K562 (cell line): ENCODE data around the gene G6PC3. TPM values are rescaled to one million over a fixed set of nuclear protein-coding genes. Genes with fewer than 3 reads are reported as not detected.

Source experiments
- BRCA1 ChIP-seq, 2 experiments: fragments of 450-650 bp in 1 of 2; sonication (generic) in 1 of 2; formaldehyde crosslinking in 1 of 2; IDR thresholded peaks; 2 replicates each; pipeline versions ENCODE4 v1.5.0 to v1.6.1; 2017 to 2020; ENCODE audit warnings: mild to moderate bottlenecking in 1 of 2, missing genetic modification reagents in 1 of 2
- CBX5 ChIP-seq: IDR thresholded peaks from 2 replicates; pipeline ENCODE4 v1.6.1; 2014; ENCODE audit warnings: low read depth, borderline replicate concordance
- FOS ChIP-seq: IDR thresholded peaks from 3 replicates; pipeline ENCODE4 v1.6.1; 2011; ENCODE audit not compliant: insufficient read length; ENCODE audit errors: extremely low read depth
- JUNB ChIP-seq: fragments of 450-650 bp; formaldehyde crosslinking; conservative IDR thresholded peaks from 2 replicates; pipeline ENCODE4 v1.4.0; 2020; ENCODE audit warnings: mild to moderate bottlenecking
- MIER1 ChIP-seq: fragments of 450-650 bp; IDR thresholded peaks from 2 replicates; pipeline ENCODE4 v1.6.1; 2016; ENCODE audit warnings: antibody characterized with exemption, mild to moderate bottlenecking, low read depth
- NFE2 ChIP-seq: IDR thresholded peaks from 2 replicates; pipeline ENCODE4 v1.6.1; 2014; ENCODE audit warnings: antibody characterized with exemption, low read depth
- POLR3A ChIP-seq: IDR thresholded peaks from 2 replicates; pipeline ENCODE4 v1.6.1; 2011; ENCODE audit warnings: borderline replicate concordance, mild to moderate bottlenecking, moderate library complexity; ENCODE audit not compliant: insufficient read length, insufficient read depth; ENCODE audit errors: extremely low read depth
- RB1 ChIP-seq: fragments of 450-650 bp; IDR thresholded peaks from 2 replicates; pipeline ENCODE4 v1.6.1; 2017; ENCODE audit warnings: low read depth, mild to moderate bottlenecking
- SIN3A ChIP-seq, 2 experiments: fragments of 150-350 bp in 1 of 2; IDR thresholded peaks; 2 replicates each; pipeline ENCODE4 v1.6.1; 2011 to 2016; ENCODE audit warnings: borderline replicate concordance in 2 of 2, low read depth in 2 of 2, low read length in 2 of 2, mild to moderate bottlenecking in 2 of 2, moderate library complexity in 2 of 2; ENCODE audit not compliant: control insufficient read depth in 1 of 2
- SIN3B ChIP-seq: fragments of 450-650 bp; IDR thresholded peaks from 2 replicates; pipeline ENCODE4 v1.6.1; 2017; ENCODE audit warnings: low read depth, mild to moderate bottlenecking, moderate library complexity
- SIX5 ChIP-seq, 2 experiments: IDR thresholded peaks; 2 replicates each; pipeline ENCODE4 v1.6.1; 2011; ENCODE audit warnings: low read length in 2 of 2, borderline replicate concordance in 1 of 2, low read depth in 1 of 2, mild to moderate bottlenecking in 1 of 2, moderate library complexity in 1 of 2; ENCODE audit not compliant: insufficient read depth in 1 of 2
- SMC3 ChIP-seq: conservative IDR thresholded peaks from 2 replicates; pipeline ENCODE4 v1.6.1; 2011; ENCODE audit warnings: low read depth, low read length, improper control_type of control experiment; ENCODE audit not compliant: insufficient read depth
- SRF ChIP-seq, 2 experiments: fragments of 250-450, 450-650 bp in 1 of 2; sonication (Bioruptor Pico) in 1 of 2; sonication (generic) in 1 of 2; formaldehyde crosslinking; IDR thresholded peaks; 2 replicates each; pipeline versions ENCODE4 v1.5.0 to v1.5.1; 2020 to 2022; ENCODE audit warnings: mild to moderate bottlenecking in 1 of 2, missing genetic modification reagents in 1 of 2
- SRSF7 ChIP-seq: fragments of 200-400 bp; formaldehyde crosslinking; optimal IDR thresholded peaks from 2 replicates; pipeline ENCODE3; 2017; ENCODE audit warnings: mild to moderate bottlenecking, low read depth, low read length
- TAL1 ChIP-seq: fragments of 450-650 bp; IDR thresholded peaks from 2 replicates; pipeline ENCODE4 v1.6.1; 2016; ENCODE audit warnings: mild to moderate bottlenecking
- U2AF2 ChIP-seq: fragments of 200-400 bp; formaldehyde crosslinking; optimal IDR thresholded peaks from 2 replicates; pipeline ENCODE3; 2017; ENCODE audit warnings: low read depth, mild to moderate bottlenecking, low read length
- ZNF408 ChIP-seq: fragments of 250-450 bp; sonication (Bioruptor Pico); IDR thresholded peaks from 2 replicates; pipeline ENCODE4 v1.4.0; 2020; ENCODE audit warnings: low read depth, mild to moderate bottlenecking, moderate library complexity
- ZNF436 ChIP-seq: fragments of 250-450, 450-650 bp; sonication (Bioruptor Pico); formaldehyde crosslinking; IDR thresholded peaks from 2 replicates; pipeline ENCODE4 v1.7.0; 2020; ENCODE audit warnings: mild to moderate bottlenecking
- ZSCAN32 ChIP-seq: fragments of 450-650 bp; formaldehyde crosslinking; IDR thresholded peaks from 2 replicates; pipeline ENCODE4 v1.4.0; 2020; ENCODE audit warnings: mild to moderate bottlenecking, moderate library complexity
- polyA plus RNA-seq, 8 experiments: library from polyadenylated mRNA; depleted of rRNA in 4 of 8; stranded (reverse) in 5 of 8; unstranded in 3 of 8; fragments of >200 nt; fragmentation: Nextera tagmentation in 2 of 8; fragmentation: Illumina TruSeq in 1 of 8; extraction: Ambion mirVana in 2 of 8; extraction: Trizol in 1 of 8; gene quantifications; 2 replicates each; pipeline versions ENCODE4 v1.2.1 to v1.2.3, GENCODE V29; 2011 to 2014; ENCODE audit warnings: inconsistent platforms in 1 of 8, missing spikeins in 1 of 8
- total RNA-seq, 7 experiments: library from RNA; depleted of rRNA in 6 of 7; stranded (reverse); fragments of >200 nt in 6 of 7; fragmentation: Illumina TruSeq in 2 of 7; extraction: Trizol in 2 of 7; gene quantifications; 2 replicates each; pipeline versions ENCODE4 v1.2.1 to v1.2.3, GENCODE V29; 2011 to 2021; ENCODE audit warnings: low replicate concordance in 1 of 7
- TF ChIP-seq, protein P1 (sequence below): fragments of 200-800 bp; sonication (Bioruptor generic); IDR thresholded peaks from 2 replicates; pipeline ENCODE4 v1.6.1; 2017; ENCODE audit warnings: missing genetic modification characterization, missing compliant biosample characterization
- TF ChIP-seq, protein P2 (sequence below): sonication (generic); formaldehyde crosslinking; IDR thresholded peaks from 2 replicates; pipeline ENCODE4 v1.8.0; 2022; ENCODE audit warnings: missing genetic modification reagents, mild to moderate bottlenecking, moderate library complexity, borderline replicate concordance
- TF ChIP-seq, protein P3 (sequence below): sonication (generic); formaldehyde crosslinking; IDR thresholded peaks from 2 replicates; pipeline ENCODE4 v1.8.0; 2022; ENCODE audit warnings: missing genetic modification reagents, mild to moderate bottlenecking, borderline replicate concordance

Gene G6PC3
- total and polyA plus RNA-seq, 9 of the 15 experiments (the other 6 are each of a cell fraction or from before 2014, with no cell fraction given): 10.4 to 57.8 (median 31.1) TPM

DNA sequence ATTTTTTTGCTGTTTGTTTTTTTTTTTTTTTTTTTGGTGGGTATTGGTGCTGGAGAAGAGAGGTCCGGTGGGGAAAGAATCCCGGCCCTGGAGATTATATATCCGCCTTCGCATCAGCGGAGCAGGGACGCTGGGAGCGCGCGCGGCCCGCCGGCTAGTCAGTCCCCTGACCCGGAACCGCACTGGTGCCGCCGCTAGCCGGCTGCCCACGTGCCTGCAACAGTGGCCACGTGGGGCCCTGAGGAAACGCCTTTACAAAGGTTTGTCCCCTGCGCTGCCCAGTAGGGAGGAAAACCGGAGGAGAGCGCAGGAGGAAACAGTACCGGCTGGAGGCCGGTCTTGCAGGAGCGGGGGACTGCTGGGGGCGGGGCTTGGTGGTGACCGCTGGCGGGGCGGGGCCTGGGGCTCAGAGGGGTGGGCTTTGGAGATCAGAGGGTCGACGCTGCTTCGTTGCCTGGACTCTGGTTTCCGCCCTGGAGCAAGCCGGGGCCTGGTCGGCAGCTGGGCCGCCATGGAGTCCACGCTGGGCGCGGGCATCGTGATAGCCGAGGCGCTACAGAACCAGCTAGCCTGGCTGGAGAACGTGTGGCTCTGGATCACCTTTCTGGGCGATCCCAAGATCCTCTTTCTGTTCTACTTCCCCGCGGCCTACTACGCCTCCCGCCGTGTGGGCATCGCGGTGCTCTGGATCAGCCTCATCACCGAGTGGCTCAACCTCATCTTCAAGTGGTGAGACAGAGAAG, at the start of gene G6PC3 (continued):
- TF ChIP-seq, protein P1, sequence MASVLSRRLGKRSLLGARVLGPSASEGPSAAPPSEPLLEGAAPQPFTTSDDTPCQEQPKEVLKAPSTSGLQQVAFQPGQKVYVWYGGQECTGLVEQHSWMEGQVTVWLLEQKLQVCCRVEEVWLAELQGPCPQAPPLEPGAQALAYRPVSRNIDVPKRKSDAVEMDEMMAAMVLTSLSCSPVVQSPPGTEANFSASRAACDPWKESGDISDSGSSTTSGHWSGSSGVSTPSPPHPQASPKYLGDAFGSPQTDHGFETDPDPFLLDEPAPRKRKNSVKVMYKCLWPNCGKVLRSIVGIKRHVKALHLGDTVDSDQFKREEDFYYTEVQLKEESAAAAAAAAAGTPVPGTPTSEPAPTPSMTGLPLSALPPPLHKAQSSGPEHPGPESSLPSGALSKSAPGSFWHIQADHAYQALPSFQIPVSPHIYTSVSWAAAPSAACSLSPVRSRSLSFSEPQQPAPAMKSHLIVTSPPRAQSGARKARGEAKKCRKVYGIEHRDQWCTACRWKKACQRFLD (CRISPR knock-in tag): peak; percentile 100
- no peak for TF ChIP-seq ZNF436 (CRISPR knock-in tag)
- TF ChIP-seq CBX5: no peak
- no peak for TF ChIP-seq TAL1
- 0 out of 4 replicates have a peak, but pooled peaks of 1 of the 2 experiments have one; percentile 15 for TF ChIP-seq SRF (CRISPR knock-in tag; IDR thresholded peaks at IDR 0.05)
- no peak for TF ChIP-seq SRSF7
- 0 out of 4 replicates have a peak, but pooled peaks have one; percentile 2 to 13 for TF ChIP-seq SIX5 (IDR thresholded peaks at IDR 0.05; ENCODE audit: borderline replicate concordance in 1 of 2, insufficient read depth in 1 of 2, low read depth in 1 of 2, low read length in 2 of 2)
- TF ChIP-seq, protein P2, sequence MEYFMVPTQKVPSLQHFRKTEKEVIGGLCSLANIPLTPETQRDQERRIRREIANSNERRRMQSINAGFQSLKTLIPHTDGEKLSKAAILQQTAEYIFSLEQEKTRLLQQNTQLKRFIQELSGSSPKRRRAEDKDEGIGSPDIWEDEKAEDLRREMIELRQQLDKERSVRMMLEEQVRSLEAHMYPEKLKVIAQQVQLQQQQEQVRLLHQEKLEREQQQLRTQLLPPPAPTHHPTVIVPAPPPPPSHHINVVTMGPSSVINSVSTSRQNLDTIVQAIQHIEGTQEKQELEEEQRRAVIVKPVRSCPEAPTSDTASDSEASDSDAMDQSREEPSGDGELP: peak; percentile 93
- peak; percentile 53 for TF ChIP-seq FOS
- TF ChIP-seq JUNB (CRISPR knock-in tag): no peak
- no peak for TF ChIP-seq SIN3B
- TF ChIP-seq ZNF408 (CRISPR knock-in tag): no peak
- no peak for TF ChIP-seq POLR3A
- TF ChIP-seq, protein P3, sequence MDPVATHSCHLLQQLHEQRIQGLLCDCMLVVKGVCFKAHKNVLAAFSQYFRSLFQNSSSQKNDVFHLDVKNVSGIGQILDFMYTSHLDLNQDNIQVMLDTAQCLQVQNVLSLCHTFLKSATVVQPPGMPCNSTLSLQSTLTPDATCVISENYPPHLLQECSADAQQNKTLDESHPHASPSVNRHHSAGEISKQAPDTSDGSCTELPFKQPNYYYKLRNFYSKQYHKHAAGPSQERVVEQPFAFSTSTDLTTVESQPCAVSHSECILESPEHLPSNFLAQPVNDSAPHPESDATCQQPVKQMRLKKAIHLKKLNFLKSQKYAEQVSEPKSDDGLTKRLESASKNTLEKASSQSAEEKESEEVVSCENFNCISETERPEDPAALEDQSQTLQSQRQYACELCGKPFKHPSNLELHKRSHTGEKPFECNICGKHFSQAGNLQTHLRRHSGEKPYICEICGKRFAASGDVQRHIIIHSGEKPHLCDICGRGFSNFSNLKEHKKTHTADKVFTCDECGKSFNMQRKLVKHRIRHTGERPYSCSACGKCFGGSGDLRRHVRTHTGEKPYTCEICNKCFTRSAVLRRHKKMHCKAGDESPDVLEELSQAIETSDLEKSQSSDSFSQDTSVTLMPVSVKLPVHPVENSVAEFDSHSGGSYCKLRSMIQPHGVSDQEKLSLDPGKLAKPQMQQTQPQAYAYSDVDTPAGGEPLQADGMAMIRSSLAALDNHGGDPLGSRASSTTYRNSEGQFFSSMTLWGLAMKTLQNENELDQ (CRISPR knock-in tag): no peak
- TF ChIP-seq RB1: peak; percentile 97
- TF ChIP-seq ZSCAN32 (CRISPR knock-in tag): no peak
- peak; percentile 98 to 100 for TF ChIP-seq SIN3A (IDR thresholded peaks at IDR 0.05; ENCODE audit: borderline replicate concordance in 2 of 2, control insufficient read depth in 1 of 2, low read depth in 2 of 2, low read length in 2 of 2)
- no peak for TF ChIP-seq NFE2
- no peak for TF ChIP-seq U2AF2
- TF ChIP-seq MIER1: no peak
- TF ChIP-seq SMC3: 0 out of 2 replicates have a peak, but pooled peaks have one; percentile 10
- TF ChIP-seq BRCA1 (IDR thresholded peaks at IDR 0.05): no peak
- no peak for TF ChIP-seq BRCA1 (CRISPR knock-in tag; IDR thresholded peaks at IDR 0.05)
